ENCODE measurements around the gene TNFRSF14. TPM values are rescaled to one million over a fixed set of nuclear protein-coding genes. Genes with fewer than 3 reads are reported as not detected.

Gene TNFRSF14
- total and polyA plus RNA-seq, 2 experiments from 2014 or later, result not detected

DNA sequence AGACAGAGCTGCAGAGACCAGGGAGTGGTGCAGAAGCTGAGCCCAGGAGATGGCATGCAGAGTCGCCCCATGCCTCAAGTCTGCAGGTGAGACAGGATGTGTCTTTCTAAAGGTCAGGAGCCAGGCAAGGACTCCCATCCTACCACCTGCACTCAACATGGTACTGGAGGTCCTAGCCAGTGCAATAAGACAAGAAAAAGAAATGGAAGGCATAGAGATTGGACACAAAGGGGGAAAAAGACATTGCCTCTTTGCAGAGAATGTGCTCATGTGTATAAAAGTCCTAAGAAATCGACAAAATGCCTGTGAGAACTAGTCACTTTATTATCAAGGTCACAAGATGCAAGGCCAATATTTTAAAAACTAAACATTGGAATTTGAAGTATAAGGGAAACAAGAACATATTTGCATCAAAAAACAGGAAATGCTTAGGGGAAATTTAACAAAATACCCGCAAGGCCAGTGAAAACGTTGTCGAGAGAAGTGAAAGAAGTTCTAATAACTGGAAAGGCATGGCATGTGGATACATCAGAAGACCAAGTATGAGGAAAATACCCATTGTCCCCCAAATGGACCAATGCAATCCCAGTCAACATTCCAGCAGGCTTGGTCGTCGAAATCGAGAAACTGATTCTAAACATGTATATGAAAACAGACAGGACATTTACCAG lies 17.2 kb downstream of the TNFRSF14 start:
- H3K36me3 Mint-ChIP-seq (ENCODE audit: low read depth), result no peaks in the 10 kb centered on the region
- peaks cover 13% of the 10 kb centered on the region for H3K9me3 Mint-ChIP-seq
- Histone ChIP-seq H3K9me2 (ENCODE audit: insufficient read depth) (0 out of 2 replicates have a peak, but pooled peaks cover 5% of the 10 kb centered on the region), H3K4me1 (ENCODE audit: insufficient read depth) (no peaks in the 10 kb centered on the region), H3K27me3 (ENCODE audit: insufficient read depth) (no peaks in the 10 kb centered on the region), H3K27ac (ENCODE audit: low read depth) (no peak overlapping the region), H4K20me1 (replicated peaks; ENCODE audit: insufficient read depth) (no peaks in the 10 kb centered on the region), H3K4me3 (no peak overlapping the region), H3K36me3 (ENCODE audit: insufficient read depth) (no peaks in the 10 kb centered on the region), H3K4me2 (no peak overlapping the region), H3K79me2 (replicated peaks; ENCODE audit: insufficient read depth) (no peaks in the 10 kb centered on the region), H3F3A (replicated peaks; ENCODE audit: low read depth) (no peaks in the 10 kb centered on the region), H2AFZ (no peak overlapping the region)
- H3K4me1 Mint-ChIP-seq, result no peaks in the 10 kb centered on the region; the same call in 2 of the 3 replicates
- no peak overlapping the region for H3K27ac Mint-ChIP-seq
- peaks cover 2% of the 10 kb centered on the region for H3K27me3 Mint-ChIP-seq (ENCODE audit: insufficient read depth, low read depth, poor library complexity)
- DNase-seq (ENCODE audit: low spot score), result no peak
- TF ChIP-seq, protein P1, sequence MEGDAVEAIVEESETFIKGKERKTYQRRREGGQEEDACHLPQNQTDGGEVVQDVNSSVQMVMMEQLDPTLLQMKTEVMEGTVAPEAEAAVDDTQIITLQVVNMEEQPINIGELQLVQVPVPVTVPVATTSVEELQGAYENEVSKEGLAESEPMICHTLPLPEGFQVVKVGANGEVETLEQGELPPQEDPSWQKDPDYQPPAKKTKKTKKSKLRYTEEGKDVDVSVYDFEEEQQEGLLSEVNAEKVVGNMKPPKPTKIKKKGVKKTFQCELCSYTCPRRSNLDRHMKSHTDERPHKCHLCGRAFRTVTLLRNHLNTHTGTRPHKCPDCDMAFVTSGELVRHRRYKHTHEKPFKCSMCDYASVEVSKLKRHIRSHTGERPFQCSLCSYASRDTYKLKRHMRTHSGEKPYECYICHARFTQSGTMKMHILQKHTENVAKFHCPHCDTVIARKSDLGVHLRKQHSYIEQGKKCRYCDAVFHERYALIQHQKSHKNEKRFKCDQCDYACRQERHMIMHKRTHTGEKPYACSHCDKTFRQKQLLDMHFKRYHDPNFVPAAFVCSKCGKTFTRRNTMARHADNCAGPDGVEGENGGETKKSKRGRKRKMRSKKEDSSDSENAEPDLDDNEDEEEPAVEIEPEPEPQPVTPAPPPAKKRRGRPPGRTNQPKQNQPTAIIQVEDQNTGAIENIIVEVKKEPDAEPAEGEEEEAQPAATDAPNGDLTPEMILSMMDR (conservative IDR thresholded peaks at IDR 0.05; ENCODE audit: low read depth in 2 of 2), result no peak
- TF ChIP-seq, protein P2, sequence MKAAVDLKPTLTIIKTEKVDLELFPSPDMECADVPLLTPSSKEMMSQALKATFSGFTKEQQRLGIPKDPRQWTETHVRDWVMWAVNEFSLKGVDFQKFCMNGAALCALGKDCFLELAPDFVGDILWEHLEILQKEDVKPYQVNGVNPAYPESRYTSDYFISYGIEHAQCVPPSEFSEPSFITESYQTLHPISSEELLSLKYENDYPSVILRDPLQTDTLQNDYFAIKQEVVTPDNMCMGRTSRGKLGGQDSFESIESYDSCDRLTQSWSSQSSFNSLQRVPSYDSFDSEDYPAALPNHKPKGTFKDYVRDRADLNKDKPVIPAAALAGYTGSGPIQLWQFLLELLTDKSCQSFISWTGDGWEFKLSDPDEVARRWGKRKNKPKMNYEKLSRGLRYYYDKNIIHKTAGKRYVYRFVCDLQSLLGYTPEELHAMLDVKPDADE (IDR thresholded peaks at IDR 0.05), result no peak
- TF ChIP-seq STAT1 (IDR thresholded peaks at IDR 0.05; ENCODE audit: unreplicated experiment), result no peak
- no peak for TF ChIP-seq POLR2AphosphoS5 (IDR thresholded peaks at IDR 0.05; ENCODE audit: low read depth)
- no peak for TF ChIP-seq ZNF331 (CRISPR knock-in tag; IDR thresholded peaks at IDR 0.05; ENCODE audit: low read depth)
- TF ChIP-seq, protein P3, sequence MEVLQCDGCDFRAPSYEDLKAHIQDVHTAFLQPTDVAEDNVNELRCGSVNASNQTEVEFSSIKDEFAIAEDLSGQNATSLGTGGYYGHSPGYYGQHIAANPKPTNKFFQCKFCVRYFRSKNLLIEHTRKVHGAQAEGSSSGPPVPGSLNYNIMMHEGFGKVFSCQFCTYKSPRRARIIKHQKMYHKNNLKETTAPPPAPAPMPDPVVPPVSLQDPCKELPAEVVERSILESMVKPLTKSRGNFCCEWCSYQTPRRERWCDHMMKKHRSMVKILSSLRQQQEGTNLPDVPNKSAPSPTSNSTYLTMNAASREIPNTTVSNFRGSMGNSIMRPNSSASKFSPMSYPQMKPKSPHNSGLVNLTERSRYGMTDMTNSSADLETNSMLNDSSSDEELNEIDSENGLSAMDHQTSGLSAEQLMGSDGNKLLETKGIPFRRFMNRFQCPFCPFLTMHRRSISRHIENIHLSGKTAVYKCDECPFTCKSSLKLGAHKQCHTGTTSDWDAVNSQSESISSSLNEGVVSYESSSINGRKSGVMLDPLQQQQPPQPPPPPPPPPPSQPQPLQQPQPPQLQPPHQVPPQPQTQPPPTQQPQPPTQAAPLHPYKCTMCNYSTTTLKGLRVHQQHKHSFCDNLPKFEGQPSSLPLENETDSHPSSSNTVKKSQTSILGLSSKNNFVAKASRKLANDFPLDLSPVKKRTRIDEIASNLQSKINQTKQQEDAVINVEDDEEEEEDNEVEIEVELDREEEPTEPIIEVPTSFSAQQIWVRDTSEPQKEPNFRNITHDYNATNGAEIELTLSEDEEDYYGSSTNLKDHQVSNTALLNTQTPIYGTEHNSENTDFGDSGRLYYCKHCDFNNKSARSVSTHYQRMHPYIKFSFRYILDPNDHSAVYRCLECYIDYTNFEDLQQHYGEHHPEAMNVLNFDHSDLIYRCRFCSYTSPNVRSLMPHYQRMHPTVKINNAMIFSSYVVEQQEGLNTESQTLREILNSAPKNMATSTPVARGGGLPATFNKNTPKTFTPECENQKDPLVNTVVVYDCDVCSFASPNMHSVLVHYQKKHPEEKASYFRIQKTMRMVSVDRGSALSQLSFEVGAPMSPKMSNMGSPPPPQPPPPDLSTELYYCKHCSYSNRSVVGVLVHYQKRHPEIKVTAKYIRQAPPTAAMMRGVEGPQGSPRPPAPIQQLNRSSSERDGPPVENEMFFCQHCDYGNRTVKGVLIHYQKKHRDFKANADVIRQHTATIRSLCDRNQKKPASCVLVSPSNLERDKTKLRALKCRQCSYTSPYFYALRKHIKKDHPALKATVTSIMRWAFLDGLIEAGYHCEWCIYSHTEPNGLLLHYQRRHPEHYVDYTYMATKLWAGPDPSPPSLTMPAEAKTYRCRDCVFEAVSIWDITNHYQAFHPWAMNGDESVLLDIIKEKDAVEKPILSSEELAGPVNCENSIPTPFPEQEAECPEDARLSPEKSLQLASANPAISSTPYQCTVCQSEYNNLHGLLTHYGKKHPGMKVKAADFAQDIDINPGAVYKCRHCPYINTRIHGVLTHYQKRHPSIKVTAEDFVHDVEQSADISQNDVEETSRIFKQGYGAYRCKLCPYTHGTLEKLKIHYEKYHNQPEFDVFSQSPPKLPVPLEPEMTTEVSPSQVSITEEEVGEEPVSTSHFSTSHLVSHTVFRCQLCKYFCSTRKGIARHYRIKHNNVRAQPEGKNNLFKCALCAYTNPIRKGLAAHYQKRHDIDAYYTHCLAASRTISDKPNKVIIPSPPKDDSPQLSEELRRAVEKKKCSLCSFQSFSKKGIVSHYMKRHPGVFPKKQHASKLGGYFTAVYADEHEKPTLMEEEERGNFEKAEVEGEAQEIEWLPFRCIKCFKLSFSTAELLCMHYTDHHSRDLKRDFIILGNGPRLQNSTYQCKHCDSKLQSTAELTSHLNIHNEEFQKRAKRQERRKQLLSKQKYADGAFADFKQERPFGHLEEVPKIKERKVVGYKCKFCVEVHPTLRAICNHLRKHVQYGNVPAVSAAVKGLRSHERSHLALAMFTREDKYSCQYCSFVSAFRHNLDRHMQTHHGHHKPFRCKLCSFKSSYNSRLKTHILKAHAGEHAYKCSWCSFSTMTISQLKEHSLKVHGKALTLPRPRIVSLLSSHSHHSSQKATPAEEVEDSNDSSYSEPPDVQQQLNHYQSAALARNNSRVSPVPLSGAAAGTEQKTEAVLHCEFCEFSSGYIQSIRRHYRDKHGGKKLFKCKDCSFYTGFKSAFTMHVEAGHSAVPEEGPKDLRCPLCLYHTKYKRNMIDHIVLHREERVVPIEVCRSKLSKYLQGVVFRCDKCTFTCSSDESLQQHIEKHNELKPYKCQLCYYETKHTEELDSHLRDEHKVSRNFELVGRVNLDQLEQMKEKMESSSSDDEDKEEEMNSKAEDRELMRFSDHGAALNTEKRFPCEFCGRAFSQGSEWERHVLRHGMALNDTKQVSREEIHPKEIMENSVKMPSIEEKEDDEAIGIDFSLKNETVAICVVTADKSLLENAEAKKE (CRISPR knock-in tag; IDR thresholded peaks at IDR 0.05), result no peak
- TF ChIP-seq NANOG (IDR thresholded peaks at IDR 0.05; ENCODE audit: borderline replicate concordance), result no peak
- TF ChIP-seq CREB1 (CRISPR knock-in tag; IDR thresholded peaks at IDR 0.05; ENCODE audit: low read depth), result no peak
- TF ChIP-seq EZH2phosphoT487 (IDR thresholded peaks at IDR 0.05; ENCODE audit: unreplicated experiment), result no peak
- no peak for TF ChIP-seq JUNB (IDR thresholded peaks at IDR 0.05; ENCODE audit: unreplicated experiment)
- TF ChIP-seq, protein P4, sequence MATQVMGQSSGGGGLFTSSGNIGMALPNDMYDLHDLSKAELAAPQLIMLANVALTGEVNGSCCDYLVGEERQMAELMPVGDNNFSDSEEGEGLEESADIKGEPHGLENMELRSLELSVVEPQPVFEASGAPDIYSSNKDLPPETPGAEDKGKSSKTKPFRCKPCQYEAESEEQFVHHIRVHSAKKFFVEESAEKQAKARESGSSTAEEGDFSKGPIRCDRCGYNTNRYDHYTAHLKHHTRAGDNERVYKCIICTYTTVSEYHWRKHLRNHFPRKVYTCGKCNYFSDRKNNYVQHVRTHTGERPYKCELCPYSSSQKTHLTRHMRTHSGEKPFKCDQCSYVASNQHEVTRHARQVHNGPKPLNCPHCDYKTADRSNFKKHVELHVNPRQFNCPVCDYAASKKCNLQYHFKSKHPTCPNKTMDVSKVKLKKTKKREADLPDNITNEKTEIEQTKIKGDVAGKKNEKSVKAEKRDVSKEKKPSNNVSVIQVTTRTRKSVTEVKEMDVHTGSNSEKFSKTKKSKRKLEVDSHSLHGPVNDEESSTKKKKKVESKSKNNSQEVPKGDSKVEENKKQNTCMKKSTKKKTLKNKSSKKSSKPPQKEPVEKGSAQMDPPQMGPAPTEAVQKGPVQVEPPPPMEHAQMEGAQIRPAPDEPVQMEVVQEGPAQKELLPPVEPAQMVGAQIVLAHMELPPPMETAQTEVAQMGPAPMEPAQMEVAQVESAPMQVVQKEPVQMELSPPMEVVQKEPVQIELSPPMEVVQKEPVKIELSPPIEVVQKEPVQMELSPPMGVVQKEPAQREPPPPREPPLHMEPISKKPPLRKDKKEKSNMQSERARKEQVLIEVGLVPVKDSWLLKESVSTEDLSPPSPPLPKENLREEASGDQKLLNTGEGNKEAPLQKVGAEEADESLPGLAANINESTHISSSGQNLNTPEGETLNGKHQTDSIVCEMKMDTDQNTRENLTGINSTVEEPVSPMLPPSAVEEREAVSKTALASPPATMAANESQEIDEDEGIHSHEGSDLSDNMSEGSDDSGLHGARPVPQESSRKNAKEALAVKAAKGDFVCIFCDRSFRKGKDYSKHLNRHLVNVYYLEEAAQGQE (IDR thresholded peaks at IDR 0.05; ENCODE audit: unreplicated experiment), result no peak
- no peak for TF ChIP-seq EZH2 (IDR thresholded peaks at IDR 0.05; ENCODE audit: low read depth, unreplicated experiment)
- no peak for ATAC-seq
- no peak overlapping the region for H3K4me3 Mint-ChIP-seq
